ENCODE results near the gene GPD1L. TPM values are rescaled to one million over a fixed set of nuclear protein-coding genes. Genes with fewer than 3 reads are reported as not detected.

The GPD1L gene
- total and polyA plus RNA-seq, 2 of the 13 experiments (the other 11 are each of a cell fraction or from before 2014, with no cell fraction given), result 4.9 to 13.7 TPM

- TF ChIP-seq, protein P1, sequence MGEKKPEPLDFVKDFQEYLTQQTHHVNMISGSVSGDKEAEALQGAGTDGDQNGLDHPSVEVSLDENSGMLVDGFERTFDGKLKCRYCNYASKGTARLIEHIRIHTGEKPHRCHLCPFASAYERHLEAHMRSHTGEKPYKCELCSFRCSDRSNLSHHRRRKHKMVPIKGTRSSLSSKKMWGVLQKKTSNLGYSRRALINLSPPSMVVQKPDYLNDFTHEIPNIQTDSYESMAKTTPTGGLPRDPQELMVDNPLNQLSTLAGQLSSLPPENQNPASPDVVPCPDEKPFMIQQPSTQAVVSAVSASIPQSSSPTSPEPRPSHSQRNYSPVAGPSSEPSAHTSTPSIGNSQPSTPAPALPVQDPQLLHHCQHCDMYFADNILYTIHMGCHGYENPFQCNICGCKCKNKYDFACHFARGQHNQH (CRISPR knock-in tag; IDR thresholded peaks at IDR 0.05), result peak; percentile 67; the same call in 1 of the 2 replicates
- no peak for TF ChIP-seq ZNF235 (CRISPR knock-in tag; IDR thresholded peaks at IDR 0.05; ENCODE audit: borderline replicate concordance)
- peak; percentile 64; the same call in 1 of the 2 replicates for TF ChIP-seq ZNF792 (CRISPR knock-in tag; IDR thresholded peaks at IDR 0.05)
- no peak for TF ChIP-seq PAXIP1 (CRISPR knock-in tag; conservative IDR thresholded peaks at IDR 0.05)
- peak; percentile 36; the same call in 1 of the 2 replicates for TF ChIP-seq PHF21A (CRISPR knock-in tag; IDR thresholded peaks at IDR 0.05)
- no peak for TF ChIP-seq CBFB (CRISPR knock-in tag; IDR thresholded peaks at IDR 0.05)
- no peak for TF ChIP-seq ZBTB10 (CRISPR knock-in tag; IDR thresholded peaks at IDR 0.05; ENCODE audit: borderline replicate concordance)
- peak; percentile 61 for TF ChIP-seq ARID5B (CRISPR knock-in tag; IDR thresholded peaks at IDR 0.05)
- no peak for TF ChIP-seq AGO2 (optimal IDR thresholded peaks at IDR 0.05; ENCODE audit: low read depth, low read length)
- TF ChIP-seq, protein P2, sequence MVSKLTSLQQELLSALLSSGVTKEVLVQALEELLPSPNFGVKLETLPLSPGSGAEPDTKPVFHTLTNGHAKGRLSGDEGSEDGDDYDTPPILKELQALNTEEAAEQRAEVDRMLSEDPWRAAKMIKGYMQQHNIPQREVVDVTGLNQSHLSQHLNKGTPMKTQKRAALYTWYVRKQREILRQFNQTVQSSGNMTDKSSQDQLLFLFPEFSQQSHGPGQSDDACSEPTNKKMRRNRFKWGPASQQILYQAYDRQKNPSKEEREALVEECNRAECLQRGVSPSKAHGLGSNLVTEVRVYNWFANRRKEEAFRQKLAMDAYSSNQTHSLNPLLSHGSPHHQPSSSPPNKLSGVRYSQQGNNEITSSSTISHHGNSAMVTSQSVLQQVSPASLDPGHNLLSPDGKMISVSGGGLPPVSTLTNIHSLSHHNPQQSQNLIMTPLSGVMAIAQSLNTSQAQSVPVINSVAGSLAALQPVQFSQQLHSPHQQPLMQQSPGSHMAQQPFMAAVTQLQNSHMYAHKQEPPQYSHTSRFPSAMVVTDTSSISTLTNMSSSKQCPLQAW (CRISPR knock-in tag; IDR thresholded peaks at IDR 0.05), result no peak
- TF ChIP-seq SAFB2 (CRISPR knock-in tag; IDR thresholded peaks at IDR 0.05; ENCODE audit: borderline replicate concordance, low read depth), result no peak
- 0 out of 4 replicates have a peak, but pooled peaks of 1 of the 2 experiments have one; percentile 36 for TF ChIP-seq EP300 (IDR thresholded peaks at IDR 0.05; ENCODE audit: low read depth in 2 of 2, low read length in 2 of 2)
- no peak for TF ChIP-seq EP300 (CRISPR knock-in tag; IDR thresholded peaks at IDR 0.05; ENCODE audit: borderline replicate concordance)
These were observed 71.3 kb downstream of the GPD1L start (continued) for GRCh38 chr3:32177702-32178198.
